Spinal cord (tissue), 10 donors: ENCODE measurements around the gene PIEZO2. TPM values are rescaled to one million over a fixed set of nuclear protein-coding genes. Genes with fewer than 3 reads are reported as not detected.
"Not testable (repeated sequence)": the region's sequence is repeated elsewhere in the genome, so short reads cannot be mapped to it uniquely, and the experiment has no call there.

Source experiments
- DNase-seq, 6 donors: peaks; one replicate each; pipeline versions ENCODE4 v3.0.0 to v3.0.0-alpha.2; 2013 to 2015; ENCODE audit warnings: low spot score in 6 of 6, low read depth in 4 of 6
- H3K27ac ChIP-seq: one replicate; pipeline ENCODE4 v1.5.1; 2013; ENCODE audit warnings: low read depth, low read length, control low read depth
- H3K27me3 ChIP-seq: one replicate; pipeline ENCODE4 v1.6.1; 2013; ENCODE audit warnings: low read length; ENCODE audit not compliant: control insufficient read depth, insufficient read depth
- H3K36me3 ChIP-seq: one replicate; pipeline ENCODE4 v1.6.1; 2013; ENCODE audit warnings: low read length; ENCODE audit not compliant: control insufficient read depth, insufficient read depth
- H3K4me1 ChIP-seq: one replicate; pipeline ENCODE4 v1.6.1; 2013; ENCODE audit warnings: low read length; ENCODE audit not compliant: control insufficient read depth, insufficient read depth
- H3K4me3 ChIP-seq: one replicate; pipeline ENCODE4 v1.5.1; 2013; ENCODE audit warnings: low read depth, low read length, control low read depth
- H3K9me3 ChIP-seq: one replicate; pipeline ENCODE4 v1.6.1; 2013; ENCODE audit warnings: low read length; ENCODE audit not compliant: control insufficient read depth, insufficient read depth
- WGBS: methylation state at CpG from one replicate; pipeline ENCODE4 v1.1.5; 2013; ENCODE audit warnings: missing lambda C conversion rate; ENCODE audit not compliant: insufficient coverage; 5-methylcytosine and 5-hydroxymethylcytosine counted together
- polyA plus RNA-seq, 2 donors: library from polyadenylated mRNA; unstranded; fragments of 120-200 nt; gene quantifications; one replicate each; pipeline ENCODE4 v1.2.1, GENCODE V29; 2013; ENCODE audit not compliant: insufficient read length in 2 of 2
- total RNA-seq, 2 donors: library from RNA; depleted of rRNA in 1 of 2; stranded (reverse); fragments of 120-200 nt in 1 of 2; fragments of >200 nt in 1 of 2; gene quantifications; one replicate each; pipeline versions ENCODE4 v1.2.3 to v1.2.4, GENCODE V29; 2013 to 2014
- donor health status: healthy.

Gene PIEZO2
- total and polyA plus RNA-seq, 4 donors: 14.0 to 110 (median 22.4) TPM

DNA sequence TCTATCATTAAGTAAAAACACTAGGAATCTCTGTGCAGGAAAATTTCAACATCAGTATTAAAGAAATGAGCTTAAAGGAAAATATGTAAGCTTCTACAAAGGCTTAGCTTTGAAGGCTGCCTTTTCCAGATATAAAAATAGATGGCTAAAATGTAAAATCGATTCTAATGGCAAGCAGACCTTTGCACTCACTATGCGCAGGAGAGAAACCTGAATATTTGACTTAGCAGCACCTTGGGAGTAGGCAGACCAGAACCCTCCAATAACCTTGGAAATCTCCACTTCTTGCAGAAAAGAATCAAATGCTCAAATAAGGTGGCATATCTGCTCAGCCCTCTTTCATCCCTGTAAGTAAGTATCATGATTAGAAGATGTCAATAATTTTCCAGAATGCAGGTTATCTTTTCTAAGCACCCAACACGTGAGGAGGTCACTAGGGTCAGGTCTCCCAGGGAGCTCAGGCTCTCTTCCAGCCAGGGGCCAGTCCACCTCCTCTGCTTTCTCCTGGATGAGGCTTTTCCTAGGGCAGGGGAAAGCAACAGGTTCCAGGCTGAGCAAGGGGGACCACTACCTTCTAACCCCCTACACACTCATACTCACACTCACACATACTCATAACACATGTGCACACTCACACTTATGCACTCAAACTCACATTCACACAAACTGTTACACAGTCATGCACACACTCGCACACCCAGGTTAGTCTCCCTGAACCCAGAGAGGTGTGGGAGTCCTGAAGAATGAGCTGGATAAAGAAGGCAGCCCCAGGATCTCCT lies 3.8 kb downstream of the PIEZO2 start:
- Histone ChIP-seq H3K9me3 (no peaks in the 10 kb centered on the region), H3K36me3 (no peaks in the 10 kb centered on the region), H3K27ac (no peak overlapping the region), H3K4me3 (no peak overlapping the region), H3K27me3 (peaks cover 44% of the 10 kb centered on the region), H3K4me1 (peaks cover 33% of the 10 kb centered on the region)
- WGBS: 82% methylated on average over 3 of the region's 4 CpGs
- DNase-seq: no peak

DNA sequence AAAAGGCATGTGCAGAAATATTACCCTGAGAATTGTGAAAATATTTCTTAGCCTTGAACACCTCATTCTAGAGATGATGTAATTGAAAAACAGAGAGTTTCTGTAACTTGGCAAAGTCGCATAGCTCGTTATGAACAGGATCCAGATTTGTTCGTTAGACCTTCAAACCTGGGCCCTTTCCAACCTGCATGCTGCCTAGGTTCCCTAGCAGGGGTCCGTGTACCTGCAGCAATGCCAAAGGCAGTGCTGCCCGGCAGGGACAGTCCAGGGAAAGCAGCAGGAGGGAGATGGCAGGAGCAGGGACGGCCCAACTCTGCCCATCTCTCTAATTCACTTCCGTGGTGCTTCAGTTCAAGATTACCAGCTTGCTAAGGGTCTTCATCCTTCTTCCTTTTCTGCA lies 12.0 kb downstream of the PIEZO2 start:
- Histone ChIP-seq H3K9me3 (no peaks in the 10 kb centered on the region), H3K36me3 (no peaks in the 10 kb centered on the region), H3K27me3 (no peaks in the 10 kb centered on the region), H3K4me1 (no peaks in the 10 kb centered on the region), H3K4me3 (no peak overlapping the region), H3K27ac (no peak overlapping the region)
- WGBS: 70% methylated on average over 7 of the region's 7 CpGs
- DNase-seq: no peak

DNA sequence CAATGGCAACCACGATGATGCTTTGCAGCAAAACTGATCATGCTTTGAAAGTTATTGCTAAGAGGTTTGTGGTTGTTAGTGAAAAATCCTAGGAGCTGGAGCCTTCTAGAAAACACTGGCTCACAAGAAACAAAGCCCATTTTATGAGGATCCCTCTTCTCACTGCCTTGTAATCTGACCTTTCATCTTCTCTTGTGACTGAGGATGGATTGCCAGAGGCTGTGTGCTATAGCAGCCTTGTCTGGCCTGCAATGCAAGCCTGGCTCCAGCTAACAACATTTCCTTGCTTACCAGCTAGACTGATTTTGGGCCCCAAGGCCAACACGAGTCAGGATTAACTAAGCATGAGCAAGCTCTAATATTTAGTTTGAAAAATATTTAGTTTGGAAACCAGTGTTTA lies 13.1 kb downstream of the PIEZO2 start:
- Histone ChIP-seq H3K4me3 (no peak overlapping the region), H3K27me3 (no peaks in the 10 kb centered on the region), H3K4me1 (no peaks in the 10 kb centered on the region), H3K27ac (peak overlapping the region; percentile 21), H3K36me3 (no peaks in the 10 kb centered on the region), H3K9me3 (no peaks in the 10 kb centered on the region)
- no peak for DNase-seq
- no CpG with 5 or more reads among the region's 2 CpGs for WGBS

DNA sequence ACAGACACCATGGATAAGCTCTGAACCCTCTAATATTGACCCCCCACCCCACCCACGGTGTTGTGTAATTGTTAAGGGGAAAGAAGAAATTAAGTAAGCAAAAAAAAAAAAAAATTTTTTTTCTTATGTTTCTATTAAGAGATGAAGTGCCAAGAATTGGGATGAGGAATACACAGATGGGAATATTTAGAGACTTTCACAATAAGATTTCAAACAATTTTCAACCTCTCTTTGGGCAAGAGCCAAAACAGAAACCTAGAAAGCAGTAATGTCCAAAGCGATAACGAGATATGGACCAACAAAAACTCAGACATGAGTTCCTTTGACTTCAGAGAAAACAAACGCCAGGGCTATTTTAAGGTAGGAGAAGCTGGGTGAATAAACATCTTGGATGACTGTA lies 14.4 kb downstream of the PIEZO2 start:
- no peaks in the 10 kb centered on the region for H3K27me3 ChIP-seq
- WGBS: 76% methylated on average over 3 of the region's 4 CpGs
- no peak overlapping the region for H3K4me3 ChIP-seq
- H3K27ac ChIP-seq: no peak overlapping the region
- H3K4me1 ChIP-seq: no peaks in the 10 kb centered on the region
- H3K9me3 ChIP-seq: no peaks in the 10 kb centered on the region
- H3K36me3 ChIP-seq: no peaks in the 10 kb centered on the region
- DNase-seq: no peak

DNA sequence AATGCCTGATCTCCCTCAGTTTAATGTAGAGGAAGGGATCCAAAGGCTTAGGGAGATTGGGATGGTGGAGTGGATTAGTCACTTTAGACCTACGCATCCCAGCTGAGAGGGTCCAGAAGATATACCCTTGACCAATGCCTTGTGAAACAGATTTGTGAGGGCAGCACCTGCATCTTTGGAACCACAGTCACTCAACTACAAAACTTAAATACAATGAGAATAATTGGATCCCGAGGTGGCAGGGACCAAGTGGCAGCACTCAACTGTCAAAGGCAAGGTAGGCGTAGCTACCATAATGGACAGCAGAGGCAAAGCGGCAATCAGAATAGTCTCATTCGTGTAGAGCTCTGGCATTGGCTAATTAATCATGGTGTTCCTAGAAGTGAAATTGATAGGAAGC lies 20.3 kb downstream of the PIEZO2 start:
- H3K4me1 ChIP-seq, H3K9me3 ChIP-seq, H3K4me3 ChIP-seq, H3K27me3 ChIP-seq, H3K27ac ChIP-seq, H3K36me3 ChIP-seq, DNase-seq: not testable (repeated sequence)
- no CpG with 5 or more reads among the region's 5 CpGs for WGBS

- Histone ChIP-seq H3K9me3 (no peaks in the 10 kb centered on the region), H3K4me3 (no peak overlapping the region), H3K27ac (no peak overlapping the region), H3K27me3 (no peaks in the 10 kb centered on the region), H3K4me1 (no peaks in the 10 kb centered on the region), H3K36me3 (no peaks in the 10 kb centered on the region)
- WGBS: 90% methylated on average over 3 of the region's 10 CpGs
- DNase-seq: no peak
These were observed 23.7 kb downstream of the PIEZO2 start for GRCh38 chr18:11125492-11126315.

DNA sequence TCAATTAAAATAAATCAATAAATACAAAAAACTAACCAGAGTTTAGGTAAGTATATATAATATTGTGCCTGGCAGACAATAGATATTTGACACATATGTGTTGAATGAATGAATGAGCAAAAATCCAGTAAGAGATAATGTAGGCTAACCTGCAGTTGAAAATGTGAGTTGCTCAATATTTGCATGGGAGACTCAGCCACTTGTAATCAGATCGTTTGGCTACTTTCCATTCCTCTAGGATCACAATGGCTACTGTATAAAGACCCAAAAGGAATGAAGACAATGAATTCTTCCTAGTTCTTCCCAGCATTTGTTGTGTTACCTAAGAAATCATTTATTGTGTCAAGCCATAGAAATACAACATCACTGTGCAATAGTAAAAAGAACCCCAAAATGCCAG lies 25.3 kb downstream of the PIEZO2 start:
- no peak for DNase-seq
- Histone ChIP-seq H3K27me3 (no peaks in the 10 kb centered on the region), H3K9me3 (no peaks in the 10 kb centered on the region), H3K4me1 (no peaks in the 10 kb centered on the region), H3K27ac (no peak overlapping the region), H3K4me3 (no peak overlapping the region), H3K36me3 (no peaks in the 10 kb centered on the region)
- 80% methylated on average over 1 of the region's 1 CpG for WGBS

DNA sequence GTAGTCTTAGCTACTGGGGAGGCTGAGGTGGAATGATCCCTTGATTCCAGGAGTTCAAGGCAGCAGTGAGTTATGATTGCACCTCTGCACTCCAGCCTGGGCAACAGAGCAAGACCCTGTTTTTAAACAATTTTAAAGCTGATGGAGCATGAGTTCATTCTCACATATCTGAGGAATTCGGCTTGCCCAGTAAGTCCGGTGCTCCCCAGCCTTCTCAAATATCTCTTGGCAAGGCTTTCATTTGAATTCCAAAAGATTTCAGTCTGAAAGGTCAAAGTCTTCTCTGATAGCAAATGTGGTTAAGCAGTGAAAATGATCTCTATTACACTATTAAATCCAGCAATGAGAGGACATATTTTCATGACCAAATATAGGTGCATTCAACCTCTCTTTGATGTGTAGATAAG lies 27.9 kb downstream of the PIEZO2 start:
- H3K9me3 ChIP-seq: no peaks in the 10 kb centered on the region
- no peaks in the 10 kb centered on the region for H3K36me3 ChIP-seq
- 80% methylated on average over 1 of the region's 2 CpGs for WGBS
- DNase-seq: no peak
- no peak overlapping the region for H3K4me3 ChIP-seq
- no peaks in the 10 kb centered on the region for H3K27me3 ChIP-seq
- no peaks in the 10 kb centered on the region for H3K4me1 ChIP-seq
- no peak overlapping the region for H3K27ac ChIP-seq

DNA sequence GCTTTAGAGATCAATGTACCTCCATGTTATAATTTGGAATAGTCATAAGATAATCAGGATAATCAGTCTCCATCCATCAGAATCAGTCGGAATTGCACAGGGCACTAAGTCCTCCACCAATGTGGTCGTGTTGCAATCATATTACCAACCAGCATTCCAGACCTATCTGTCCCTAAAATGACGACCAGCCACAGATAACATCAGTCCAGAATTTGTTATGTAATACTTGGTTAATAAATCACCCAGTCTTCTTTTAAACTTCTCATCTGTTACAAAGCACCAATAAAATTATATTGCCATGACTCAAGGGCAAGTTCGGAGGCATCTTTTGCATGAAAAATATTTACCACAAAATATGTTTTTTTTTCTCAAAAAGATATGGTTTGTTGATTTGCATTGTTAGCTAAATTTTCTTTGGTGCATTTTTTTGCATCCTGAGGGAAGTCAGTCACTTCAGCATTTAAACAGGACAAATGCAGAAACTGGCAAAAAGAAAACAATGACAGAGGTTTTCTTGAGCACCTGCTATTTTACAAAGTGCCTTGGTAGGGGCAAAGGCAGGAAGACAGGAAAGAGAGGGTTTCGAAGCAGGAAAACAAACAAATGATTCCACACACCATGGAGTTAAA lies 29.3 kb downstream of the PIEZO2 start:
- no peak for DNase-seq
- Histone ChIP-seq H3K27ac (no peak overlapping the region), H3K4me3 (no peak overlapping the region), H3K4me1 (no peaks in the 10 kb centered on the region), H3K36me3 (no peaks in the 10 kb centered on the region), H3K27me3 (no peaks in the 10 kb centered on the region), H3K9me3 (no peaks in the 10 kb centered on the region)
- WGBS: no CpG with 5 or more reads among the region's 5 CpGs
